DMS153 treated with DMSO at 0.1 percent for 48 hours (cell line): ENCODE measurements around the gene RPS24.
"Not testable (repeated sequence)": the region's sequence is repeated elsewhere in the genome, so short reads cannot be mapped to it uniquely, and the experiment has no call there.

Experiments
- DNase-seq: peaks from one replicate; lab custom pipeline; 2025; ENCODE audit not compliant: unreplicated experiment; lab: John Stamatoyannopoulos, UW

The RPS24 gene

DNA sequence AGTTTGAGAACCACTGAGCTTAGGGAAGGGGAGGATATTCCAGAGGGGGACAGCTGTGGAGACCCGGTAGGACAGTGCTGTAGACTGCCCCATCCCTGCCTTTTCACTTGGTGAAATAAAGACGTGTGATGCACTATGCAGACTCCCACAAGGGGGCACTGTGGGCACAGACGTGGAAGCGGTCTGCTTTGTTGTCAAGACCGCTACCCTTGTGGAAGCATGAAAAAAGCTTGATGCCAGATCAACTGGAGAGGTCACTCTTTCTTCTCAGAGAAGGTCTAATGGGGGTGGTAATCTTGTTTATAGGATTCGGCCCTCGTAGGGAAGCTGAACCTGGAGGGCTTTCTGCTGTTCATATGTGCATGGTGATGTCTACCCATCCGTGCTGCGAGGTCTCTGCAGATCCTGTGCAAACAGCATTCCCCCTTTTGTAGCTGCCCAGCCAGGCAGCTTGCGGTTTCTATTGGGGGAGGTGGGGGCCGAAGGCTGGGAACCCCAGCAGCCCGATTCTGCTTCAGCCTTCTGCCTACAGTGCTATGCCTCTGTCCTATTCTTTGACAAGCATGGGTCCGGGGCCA is 13.7 kb downstream of the RPS24 start:
- DNase-seq: peak; percentile 77

DNA sequence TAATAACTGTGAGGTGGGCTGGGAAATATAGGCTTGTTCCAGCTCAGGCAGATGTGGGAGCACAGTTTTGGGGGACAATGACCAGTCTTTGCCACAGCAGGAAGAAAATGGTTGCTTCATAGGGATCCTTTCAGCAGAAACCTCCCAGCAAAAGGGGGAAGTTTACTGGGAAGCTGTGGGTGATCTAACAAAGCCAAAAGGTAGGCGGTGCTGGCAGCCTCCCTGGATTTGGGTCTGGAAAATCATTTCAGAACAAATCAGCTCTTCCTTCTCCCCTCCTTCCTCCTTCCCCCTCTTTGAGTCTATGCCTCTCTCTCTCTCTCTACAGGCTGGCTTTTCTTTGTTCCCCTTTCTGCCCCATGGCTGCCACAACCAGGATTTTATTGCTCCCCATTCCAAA is 16.2 kb downstream of the RPS24 start:
- no peak for DNase-seq

DNA sequence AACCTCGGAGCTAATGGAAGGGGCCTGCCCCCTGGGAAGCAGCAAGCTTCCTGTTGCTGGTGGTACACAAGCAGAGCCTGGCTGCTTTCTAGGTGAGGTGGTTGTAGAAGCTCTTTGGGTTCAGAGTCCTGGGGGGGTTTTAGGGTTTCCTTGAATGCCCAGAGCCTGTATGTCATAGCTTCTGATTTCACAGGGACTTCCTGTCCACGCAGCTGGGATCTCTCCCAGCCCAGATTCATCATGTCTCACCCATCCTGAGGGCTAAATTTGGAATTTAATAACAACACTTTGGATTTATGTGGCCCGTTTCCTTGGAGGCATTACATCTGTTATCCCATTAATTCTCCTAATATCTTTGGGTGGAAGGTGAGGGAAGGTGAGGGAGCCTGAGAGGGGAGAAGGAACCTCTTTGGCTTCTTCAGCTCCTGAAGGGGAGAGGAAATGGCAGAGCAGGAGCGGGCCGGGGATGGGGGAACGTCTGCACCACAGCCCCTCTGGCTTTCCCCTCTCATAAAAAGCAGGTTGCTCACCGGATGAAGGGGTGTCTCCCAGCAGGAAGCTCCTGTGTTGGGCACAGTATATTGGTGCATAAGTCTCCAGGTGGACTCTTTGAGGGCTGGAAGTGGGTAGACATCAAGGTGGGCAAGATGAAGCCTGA is 19.7 kb downstream of the RPS24 start:
- no peak for DNase-seq

DNA sequence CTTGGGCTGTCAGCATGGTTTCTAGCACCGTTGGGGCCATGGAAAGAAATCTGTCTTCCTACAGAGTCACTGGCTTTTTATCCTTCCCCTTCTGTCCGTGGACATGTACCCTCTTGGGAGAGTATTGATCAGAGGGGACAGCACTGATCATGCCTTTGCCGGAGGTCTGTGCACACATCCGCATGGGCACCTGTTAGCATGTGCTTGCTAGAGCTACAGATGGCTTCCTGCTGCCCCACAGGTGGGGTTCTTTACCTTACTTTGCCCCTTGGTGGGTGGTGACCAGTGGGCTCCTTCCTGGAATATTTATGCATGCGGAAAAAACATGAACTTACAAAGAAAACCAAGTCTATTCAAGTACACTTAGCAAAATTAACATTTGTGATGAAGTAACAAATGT is 24.9 kb downstream of the RPS24 start:
- no peak for DNase-seq

DNA sequence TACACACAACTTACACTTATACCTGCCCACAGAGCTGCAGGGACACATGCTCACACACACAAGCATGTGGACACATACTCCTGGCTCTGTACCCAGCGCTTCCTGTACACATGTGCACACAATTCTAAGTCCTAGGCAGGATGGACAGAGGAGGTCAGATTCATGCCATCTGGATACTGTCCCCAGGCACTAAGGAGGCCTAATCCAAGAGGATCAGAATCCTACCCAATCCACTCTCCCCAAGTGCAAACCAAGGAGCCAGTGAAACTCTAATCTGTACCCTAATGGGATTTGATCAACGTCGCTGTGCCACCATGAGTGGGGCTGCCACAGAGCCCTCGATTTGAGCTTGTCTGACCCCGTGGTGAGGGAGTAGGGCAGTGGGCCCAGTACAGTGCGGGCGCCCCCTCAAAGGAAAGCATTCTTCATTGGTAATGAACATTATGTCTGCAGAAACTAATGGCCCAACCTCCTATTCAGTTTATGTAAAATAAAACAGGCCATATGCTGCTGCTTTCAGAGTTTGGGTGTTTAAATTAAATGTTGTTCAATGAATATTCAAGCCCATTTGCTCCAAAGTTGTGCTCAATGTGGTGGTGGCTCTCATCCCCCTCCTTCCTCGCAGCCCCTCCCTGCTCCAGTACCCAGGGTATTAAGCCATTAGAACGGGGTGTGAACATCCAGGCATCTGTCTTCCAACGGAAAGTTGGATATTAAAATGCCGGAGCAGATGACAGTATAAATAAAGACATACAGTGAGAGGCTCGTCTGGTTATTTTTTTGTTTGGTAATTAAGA is 26.4 kb downstream of the RPS24 start:
- no peak for DNase-seq

DNA sequence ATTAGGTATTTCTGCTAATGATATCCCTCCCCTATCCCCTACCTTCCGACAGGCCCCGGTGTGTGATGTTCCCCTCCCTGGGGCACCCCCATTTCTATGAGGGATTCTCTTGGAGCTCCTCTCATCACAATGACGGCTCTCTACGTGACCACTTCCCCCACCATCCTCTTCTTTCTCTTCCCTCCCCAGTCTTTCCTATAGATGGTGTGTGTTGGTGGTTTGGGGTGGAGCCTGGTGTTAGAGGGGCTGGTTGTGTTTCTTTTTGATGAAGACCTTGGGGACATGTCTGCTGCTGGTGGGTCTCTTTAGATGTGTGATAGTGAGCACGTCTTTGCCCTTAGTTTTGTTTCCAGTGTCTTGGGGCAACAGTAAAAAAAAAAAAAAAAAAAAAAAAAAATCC is 28.6 kb downstream of the RPS24 start:
- no peak for DNase-seq

DNA sequence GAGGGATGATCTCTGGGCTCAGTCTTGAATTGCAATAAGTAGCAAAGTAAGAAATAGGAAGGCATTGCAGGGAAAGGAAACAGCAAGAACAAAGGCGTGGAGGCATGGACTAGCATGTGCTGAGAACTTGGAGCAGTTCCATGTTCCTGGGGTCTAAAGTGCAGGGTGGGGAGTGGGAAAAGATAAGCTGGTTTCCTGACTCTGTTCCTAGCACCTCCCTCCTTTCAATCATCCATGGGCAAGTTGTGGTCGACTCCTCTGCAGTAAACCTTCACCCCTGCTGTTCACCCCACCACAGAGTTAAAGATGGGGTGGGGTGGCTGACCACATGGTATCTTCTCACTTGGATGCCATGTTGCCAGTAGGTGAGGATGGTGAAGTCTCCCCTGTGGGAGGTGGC is 29.6 kb downstream of the RPS24 start:
- DNase-seq: no peak

DNA sequence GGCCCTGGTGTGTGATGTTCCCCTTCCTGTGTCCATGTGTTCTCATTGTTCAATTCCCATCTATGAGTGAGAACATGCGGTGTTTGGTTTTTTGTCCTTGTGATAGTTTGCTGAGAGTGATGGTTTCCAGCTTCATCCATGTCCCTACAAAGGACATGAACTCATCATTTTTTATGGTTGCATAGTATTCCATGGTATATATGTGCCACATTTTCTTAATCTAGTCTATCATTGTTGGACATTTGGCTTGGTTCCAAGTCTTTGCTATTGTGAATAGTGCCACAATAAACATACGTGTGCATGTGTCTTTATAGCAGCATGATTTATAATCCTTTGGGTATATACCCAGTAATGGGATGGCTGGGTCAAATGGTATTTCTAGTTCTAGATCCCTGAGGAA is 31.3 kb downstream of the RPS24 start:
- not testable (repeated sequence) for DNase-seq

DNA sequence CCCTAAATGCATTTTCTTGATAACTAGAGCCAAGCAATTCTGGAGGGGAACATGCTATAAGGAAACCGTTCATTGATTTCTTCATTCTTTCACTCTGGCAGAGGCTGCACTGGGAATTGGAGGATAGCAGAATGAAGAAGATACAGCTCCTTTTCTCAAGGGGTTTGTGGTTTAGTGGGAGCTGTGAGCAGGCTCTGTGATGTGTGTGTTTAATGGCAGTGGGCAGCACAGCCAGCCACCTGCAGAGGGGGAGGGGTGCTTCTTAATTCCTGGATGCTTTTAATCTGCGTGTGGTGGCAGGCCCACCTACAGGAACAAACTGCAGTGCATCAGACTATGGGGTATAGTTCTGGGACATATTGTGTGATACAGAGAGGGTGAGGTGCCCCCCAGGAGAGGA is 31.9 kb downstream of the RPS24 start:
- no peak for DNase-seq

DNA sequence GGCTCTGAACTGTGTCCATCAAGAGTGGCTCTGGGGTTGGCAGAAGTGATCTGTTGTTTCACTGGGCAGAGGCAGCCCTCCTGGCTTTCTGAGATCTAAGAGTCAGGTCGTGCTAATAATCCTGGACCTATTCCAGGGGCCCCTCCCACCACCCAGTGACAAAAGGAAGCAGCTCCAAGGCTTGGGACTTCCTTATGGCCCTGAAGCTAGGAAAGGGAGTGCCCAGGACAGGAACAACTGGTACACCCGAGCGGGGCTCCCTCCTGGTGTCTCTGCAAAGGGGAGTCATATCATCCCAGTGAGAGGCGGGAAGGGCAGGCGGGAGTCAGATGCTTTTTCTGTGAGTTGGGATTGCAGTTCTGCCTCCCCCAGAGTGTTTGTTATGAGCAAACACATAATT is 32.3 kb downstream of the RPS24 start:
- no peak for DNase-seq

DNA sequence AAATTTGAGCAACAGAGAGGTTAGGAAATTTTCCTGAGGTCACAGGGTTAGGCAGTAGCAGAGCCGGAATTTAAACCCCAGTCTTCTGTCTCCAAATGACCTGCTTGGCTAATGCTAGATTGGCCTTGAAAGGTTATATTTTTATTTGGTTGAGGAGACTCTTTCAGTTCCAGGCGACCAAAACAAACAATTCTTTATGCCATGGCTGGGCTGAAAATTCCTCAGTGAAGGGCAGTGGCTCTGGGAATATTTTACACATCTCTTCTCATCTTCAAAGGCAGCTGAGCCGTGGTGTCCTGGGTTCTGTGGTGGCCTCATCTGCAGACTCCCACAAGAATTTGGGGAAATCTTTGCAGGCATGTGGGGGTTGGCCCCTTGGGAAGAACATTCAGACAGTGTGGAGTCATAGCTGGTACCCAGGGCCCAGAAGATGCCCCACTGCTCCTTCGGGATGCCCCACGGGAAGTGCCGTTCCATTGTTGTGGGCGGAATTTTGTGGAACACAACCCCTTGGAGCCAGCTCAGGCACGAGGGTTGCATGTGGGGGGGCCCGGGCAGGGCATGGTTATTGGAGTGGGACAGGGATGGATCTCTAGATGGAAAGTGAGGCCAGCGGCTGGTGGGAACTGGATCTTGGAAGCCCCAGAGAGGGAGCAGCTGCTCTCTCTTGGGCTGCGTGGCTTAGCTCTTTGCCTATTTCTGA is 33.2 kb downstream of the RPS24 start:
- no peak for DNase-seq

DNA sequence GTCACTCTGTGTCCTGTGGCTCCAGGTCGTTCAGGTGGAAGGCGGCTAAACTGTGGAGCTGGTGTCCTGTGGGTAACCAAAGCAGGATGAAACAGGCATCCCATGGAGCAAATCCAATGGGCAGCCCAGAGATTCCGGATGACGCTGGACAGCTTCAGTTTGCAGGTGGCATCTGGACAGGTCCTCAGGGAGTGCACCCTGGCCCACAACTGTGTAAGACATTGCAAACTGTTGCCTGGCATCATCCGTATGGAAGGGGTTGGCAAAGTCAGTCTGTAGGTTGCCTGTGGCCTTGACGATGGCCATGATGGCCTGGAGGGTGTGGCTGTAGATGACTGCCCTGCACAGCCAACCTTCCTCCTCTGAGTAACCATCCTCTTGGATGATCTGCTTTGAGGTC is 35.5 kb downstream of the RPS24 start:
- no peak for DNase-seq

DNA sequence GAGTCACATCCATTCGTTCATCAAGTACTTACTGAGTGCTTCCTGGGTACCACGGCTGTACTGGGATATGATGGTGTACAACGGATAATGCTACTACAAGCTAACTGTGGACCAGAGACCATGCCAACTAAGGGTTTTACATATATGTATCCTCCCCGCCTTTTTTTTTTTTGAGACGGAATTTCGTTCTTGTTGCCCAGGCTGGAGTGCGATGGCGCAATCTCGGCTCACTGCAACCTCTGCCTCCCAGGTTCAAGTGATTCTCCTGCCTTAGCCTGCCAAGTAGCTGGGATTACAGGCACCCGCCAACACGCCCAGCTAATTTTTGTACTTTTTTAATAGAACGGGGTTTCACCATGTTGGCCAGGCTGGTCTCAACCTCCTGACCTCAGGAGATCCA is 36.4 kb downstream of the RPS24 start:
- DNase-seq: not testable (repeated sequence)

DNA sequence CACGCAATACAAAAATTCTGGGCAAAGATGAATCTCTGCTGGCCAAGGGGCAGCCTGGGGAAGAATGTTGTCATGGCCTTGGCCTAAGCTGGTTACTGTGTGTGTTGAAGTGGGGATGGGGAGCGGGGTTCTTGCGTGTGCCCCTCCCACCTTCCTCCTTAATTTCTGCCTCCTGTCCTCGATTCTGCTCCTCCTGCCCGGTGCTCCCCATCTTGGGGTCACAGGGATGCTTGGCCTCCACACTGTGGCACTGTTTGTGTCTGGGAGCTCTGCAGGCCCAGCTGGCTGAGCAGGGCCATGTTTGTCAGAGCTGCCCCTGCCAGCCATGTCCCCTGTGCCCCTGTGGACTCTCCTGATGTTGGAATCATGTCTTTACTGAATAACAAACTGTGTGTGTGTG is 37.1 kb downstream of the RPS24 start:
- DNase-seq: no peak

DNA sequence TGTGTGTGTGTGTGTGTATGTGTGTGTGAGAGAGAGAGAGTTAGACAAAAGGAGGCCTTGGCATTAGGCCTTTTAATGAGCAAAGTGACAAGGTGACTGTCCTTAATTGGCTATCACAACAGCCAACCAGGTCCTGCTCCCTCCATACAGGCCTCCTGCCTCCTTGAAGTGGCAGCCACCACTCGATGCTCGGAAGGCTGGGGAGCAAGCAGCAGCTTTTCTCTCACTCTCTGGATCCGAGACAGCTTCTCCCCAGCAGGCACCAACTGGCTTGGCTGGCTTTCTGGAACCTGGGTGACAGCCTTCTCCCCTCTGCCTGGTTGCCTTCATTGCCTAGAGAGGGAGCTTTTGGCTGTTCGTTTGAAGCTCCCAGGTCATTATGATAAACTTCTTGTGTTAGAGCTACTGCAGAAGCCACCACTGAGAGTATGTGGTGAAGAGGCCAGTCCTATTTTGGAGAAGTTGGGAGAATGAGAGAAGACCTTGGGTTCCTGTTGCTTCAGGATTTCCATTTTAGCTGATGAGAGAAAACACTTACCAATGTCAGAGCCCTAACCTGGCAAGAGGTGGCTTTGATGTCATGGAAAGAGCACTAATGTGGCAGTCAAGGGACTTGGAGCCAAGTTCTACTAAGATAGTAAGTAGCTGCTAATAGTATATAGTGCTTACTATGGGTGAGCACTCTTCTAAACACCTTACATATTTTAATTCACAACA is 37.6 kb downstream of the RPS24 start:
- DNase-seq: no peak

DNA sequence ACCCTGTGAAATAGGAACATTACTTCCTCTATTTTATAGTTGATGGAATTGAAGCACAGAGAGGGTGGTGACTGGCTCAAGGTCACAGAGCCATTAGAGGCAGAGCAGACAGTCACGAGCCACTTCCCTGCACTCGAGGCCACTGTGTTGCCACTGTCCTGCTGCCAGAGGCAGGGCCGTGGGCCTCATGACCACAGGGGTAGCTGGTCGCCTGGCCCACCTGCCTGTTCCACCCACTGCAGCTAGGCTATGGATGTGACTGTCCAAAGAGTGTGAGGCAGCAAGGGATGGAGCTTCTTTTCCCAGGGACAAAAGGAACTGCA is 38.2 kb downstream of the RPS24 start:
- DNase-seq: no peak

DNA sequence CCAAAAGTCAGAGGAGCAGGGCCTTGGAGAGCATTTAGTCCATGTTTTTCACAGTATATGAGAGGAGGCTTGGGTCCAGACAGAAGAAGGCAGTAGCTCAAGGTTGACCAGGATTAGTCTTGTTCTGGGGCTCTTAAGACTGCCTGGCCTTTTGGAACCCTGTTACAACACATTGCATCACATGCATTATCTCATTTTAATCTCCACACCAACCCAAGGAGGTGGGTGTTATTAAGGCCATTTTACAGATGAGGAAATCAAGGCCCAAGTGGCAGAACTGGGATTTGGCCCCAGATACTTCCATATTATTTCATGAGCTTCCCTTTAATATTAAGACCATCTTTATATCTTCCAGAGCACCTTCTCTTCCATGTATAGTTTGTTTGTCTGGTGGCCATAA is 38.8 kb downstream of the RPS24 start:
- DNase-seq: no peak

DNA sequence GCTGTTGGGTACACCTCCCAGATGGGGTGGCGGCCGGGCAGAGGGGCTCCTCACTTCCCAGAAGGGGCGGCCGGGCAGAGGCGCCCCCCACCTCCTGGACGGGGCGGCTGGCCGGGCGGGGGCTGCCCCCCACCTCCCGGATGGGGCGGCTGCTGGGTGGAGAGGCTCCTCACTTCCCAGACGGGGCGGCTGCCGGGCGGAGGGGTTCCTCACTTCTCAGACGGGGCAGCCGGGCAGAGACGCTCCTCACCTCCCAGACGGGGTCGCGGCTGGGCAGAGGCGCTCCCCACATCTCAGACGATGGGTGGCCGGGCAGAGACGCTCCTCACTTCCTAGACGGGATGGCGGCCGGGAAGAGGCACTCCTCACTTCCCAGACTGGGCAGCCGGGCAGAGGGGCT is 42.1 kb downstream of the RPS24 start:
- not testable (repeated sequence) for DNase-seq

DNA sequence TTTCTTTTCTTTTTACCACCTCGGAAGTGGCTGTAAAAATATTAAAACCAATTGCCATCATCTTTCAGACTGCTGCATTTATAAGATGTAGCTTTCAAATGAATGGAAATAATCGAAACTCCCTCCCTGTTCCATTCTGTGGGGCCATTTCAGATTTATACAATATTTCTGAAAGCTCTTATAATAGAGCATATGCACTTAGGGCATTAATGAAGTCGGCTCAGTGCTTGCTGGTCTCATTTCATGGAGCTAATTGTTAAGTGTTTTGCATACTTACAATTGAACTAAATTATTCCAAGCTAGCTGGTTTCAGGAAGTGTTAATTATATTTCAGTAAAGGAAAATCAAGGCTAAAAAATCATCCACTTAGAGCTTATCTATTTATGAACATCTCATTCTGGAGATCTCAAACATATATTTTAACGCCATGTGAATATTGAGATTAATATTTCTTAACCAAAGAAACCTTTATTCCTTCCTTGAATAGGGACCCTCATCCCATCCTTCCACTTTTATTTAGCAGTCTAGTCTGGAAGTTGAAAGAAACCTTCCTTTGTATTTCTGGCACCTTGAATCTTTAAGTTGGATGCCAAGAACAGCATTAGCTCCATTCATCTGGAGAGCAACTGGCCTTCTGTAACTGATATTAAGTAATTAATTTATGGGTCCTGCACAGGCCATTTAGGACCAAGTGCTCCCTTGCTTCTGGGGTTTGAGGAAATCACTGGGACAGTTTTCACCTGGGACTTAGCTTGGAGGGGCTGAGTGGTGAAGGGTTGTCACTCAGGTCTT is 45.1 kb downstream of the RPS24 start:
- no peak for DNase-seq

DNA sequence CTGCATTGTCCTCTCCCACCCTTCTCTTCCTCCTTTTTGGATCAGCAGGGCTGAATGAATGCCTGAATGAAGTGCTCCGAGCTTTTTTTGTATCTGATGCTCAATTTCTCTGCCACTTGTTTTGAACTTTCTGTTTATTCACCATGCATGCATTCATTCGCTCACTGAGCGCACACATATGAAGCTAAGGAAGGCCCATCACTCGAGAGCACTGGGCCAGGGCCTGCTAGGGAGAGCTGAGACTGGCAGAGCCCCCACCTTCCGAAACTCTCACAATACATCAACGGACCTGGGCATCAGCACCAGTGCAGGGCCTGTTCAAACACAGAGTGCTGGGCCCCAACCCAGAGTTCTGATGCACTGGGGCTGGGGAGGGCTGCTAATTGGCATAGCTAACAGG is 45.7 kb downstream of the RPS24 start:
- DNase-seq: no peak

DNA sequence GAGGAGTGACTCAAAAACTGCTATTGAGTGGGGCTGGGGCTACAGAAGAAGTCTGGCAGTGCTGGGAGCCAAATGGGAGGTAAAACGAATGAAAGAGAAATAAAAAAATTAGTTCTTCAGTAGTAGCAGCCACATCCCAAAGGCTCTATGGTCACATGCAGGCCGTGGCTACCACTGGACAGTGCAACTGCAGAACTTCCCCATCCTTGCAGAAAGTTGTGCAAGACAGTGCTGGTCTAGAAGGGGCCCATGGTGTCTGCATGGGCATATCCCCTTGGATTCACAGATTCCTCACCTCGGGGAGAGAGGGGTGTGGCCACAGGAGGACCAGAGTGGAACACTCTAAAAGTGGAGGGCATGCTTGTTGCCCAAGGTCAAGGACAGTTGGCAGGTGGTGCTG is 47.6 kb downstream of the RPS24 start:
- no peak for DNase-seq
